Measurements from ENCODE around the gene DDIT4. TPM values are rescaled to one million over a fixed set of nuclear protein-coding genes. Genes with fewer than 3 reads are reported as not detected.

Gene DDIT4
- total and polyA plus RNA-seq, 9 of the 15 experiments (the other 6 are each of a cell fraction or from before 2014, with no cell fraction given), result 8.2 to 675 (median 159) TPM

DNA sequence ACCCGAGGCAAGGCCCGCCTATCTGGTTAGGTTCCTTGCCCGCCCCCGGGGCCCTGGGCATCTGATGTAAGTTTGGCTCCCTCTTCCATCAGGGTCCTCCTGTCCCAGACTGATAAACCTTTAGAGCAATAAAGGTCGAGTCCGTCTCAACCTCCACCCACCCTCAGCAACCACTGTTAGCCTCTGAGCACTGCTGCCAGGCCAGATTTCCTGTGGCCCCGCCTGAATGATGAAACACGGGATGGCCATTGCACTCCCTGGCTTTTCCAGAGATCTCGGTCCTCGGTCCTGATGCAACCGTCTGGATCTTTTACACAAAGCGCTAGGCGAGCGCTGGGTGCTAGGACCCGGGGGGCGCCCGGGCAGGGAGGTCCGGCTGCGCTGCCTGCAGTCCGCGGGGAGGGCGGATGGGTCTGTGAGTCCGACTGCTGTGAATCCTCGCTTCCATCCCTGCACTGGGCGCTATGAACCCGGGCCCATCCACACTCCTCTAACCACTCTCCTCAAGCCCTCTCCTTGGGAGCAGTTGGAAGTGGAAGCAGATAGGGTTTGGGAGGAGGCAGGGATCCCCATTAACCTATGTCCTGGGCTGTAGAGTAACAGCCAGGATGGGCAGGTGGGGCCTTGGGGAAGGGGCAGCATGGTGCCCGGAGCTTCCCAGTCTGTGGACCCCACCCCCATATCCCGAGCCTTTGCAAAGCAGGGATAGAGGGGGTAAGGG is 875 bp upstream of the DDIT4 start (continued):
- TF ChIP-seq, protein P1, sequence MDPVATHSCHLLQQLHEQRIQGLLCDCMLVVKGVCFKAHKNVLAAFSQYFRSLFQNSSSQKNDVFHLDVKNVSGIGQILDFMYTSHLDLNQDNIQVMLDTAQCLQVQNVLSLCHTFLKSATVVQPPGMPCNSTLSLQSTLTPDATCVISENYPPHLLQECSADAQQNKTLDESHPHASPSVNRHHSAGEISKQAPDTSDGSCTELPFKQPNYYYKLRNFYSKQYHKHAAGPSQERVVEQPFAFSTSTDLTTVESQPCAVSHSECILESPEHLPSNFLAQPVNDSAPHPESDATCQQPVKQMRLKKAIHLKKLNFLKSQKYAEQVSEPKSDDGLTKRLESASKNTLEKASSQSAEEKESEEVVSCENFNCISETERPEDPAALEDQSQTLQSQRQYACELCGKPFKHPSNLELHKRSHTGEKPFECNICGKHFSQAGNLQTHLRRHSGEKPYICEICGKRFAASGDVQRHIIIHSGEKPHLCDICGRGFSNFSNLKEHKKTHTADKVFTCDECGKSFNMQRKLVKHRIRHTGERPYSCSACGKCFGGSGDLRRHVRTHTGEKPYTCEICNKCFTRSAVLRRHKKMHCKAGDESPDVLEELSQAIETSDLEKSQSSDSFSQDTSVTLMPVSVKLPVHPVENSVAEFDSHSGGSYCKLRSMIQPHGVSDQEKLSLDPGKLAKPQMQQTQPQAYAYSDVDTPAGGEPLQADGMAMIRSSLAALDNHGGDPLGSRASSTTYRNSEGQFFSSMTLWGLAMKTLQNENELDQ (CRISPR knock-in tag; IDR thresholded peaks at IDR 0.05; ENCODE audit: borderline replicate concordance), result no peak
- TF ChIP-seq EZH2 (IDR thresholded peaks at IDR 0.05; ENCODE audit: borderline replicate concordance, low read depth, low read length), result no peak
- TF ChIP-seq, protein P2, sequence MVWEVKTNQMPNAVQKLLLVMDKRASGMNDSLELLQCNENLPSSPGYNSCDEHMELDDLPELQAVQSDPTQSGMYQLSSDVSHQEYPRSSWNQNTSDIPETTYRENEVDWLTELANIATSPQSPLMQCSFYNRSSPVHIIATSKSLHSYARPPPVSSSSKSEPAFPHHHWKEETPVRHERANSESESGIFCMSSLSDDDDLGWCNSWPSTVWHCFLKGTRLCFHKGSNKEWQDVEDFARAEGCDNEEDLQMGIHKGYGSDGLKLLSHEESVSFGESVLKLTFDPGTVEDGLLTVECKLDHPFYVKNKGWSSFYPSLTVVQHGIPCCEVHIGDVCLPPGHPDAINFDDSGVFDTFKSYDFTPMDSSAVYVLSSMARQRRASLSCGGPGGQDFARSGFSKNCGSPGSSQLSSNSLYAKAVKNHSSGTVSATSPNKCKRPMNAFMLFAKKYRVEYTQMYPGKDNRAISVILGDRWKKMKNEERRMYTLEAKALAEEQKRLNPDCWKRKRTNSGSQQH (CRISPR knock-in tag; IDR thresholded peaks at IDR 0.05), result peak; percentile 79
- no peak for TF ChIP-seq TCF7L2 (IDR thresholded peaks at IDR 0.05; ENCODE audit: low read depth, low read length)
- TF ChIP-seq ZC3H8 (IDR thresholded peaks at IDR 0.05), result no peak
- TF ChIP-seq XRCC5 (IDR thresholded peaks at IDR 0.05; ENCODE audit: low read depth, low read length), result peak; percentile 69; the same call in 1 of the 2 replicates
- TF ChIP-seq, protein P3, sequence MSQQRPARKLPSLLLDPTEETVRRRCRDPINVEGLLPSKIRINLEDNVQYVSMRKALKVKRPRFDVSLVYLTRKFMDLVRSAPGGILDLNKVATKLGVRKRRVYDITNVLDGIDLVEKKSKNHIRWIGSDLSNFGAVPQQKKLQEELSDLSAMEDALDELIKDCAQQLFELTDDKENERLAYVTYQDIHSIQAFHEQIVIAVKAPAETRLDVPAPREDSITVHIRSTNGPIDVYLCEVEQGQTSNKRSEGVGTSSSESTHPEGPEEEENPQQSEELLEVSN (IDR thresholded peaks at IDR 0.05; ENCODE audit: borderline replicate concordance in 1 of 2, extremely low read depth in 1 of 2, insufficient read depth in 1 of 2, insufficient read length in 1 of 2, low read depth in 1 of 2, low read length in 1 of 2, poor library complexity in 1 of 2, severe bottlenecking in 1 of 2), result peak; percentile 21 to 49
- no peak for TF ChIP-seq ATF1 (CRISPR knock-in tag; IDR thresholded peaks at IDR 0.05)
- TF ChIP-seq ATF1 (tag; IDR thresholded peaks at IDR 0.05), result peak; percentile 79
- TF ChIP-seq HMG20B (CRISPR knock-in tag; IDR thresholded peaks at IDR 0.05), result peak; percentile 59; the same call in 1 of the 2 replicates
- TF ChIP-seq STAT5B (CRISPR knock-in tag; IDR thresholded peaks at IDR 0.05), result no peak
- TF ChIP-seq DNMT1 (IDR thresholded peaks at IDR 0.05), result no peak
- no peak for TF ChIP-seq RNF2 (IDR thresholded peaks at IDR 0.05)
- TF ChIP-seq ETS2 (tag; IDR thresholded peaks at IDR 0.05; ENCODE audit: borderline replicate concordance, poor library complexity, severe bottlenecking), result no peak
- TF ChIP-seq ARID2 (IDR thresholded peaks at IDR 0.05), result no peak; the same call in 1 of the 2 replicates
- TF ChIP-seq HDAC2 (IDR thresholded peaks at IDR 0.05), result peak; percentile 100
- TF ChIP-seq ZC3H4 (CRISPR knock-in tag; IDR thresholded peaks at IDR 0.05; ENCODE audit: borderline replicate concordance), result no peak
- no peak for TF ChIP-seq ZSCAN29 (IDR thresholded peaks at IDR 0.05)
- TF ChIP-seq, protein P4, sequence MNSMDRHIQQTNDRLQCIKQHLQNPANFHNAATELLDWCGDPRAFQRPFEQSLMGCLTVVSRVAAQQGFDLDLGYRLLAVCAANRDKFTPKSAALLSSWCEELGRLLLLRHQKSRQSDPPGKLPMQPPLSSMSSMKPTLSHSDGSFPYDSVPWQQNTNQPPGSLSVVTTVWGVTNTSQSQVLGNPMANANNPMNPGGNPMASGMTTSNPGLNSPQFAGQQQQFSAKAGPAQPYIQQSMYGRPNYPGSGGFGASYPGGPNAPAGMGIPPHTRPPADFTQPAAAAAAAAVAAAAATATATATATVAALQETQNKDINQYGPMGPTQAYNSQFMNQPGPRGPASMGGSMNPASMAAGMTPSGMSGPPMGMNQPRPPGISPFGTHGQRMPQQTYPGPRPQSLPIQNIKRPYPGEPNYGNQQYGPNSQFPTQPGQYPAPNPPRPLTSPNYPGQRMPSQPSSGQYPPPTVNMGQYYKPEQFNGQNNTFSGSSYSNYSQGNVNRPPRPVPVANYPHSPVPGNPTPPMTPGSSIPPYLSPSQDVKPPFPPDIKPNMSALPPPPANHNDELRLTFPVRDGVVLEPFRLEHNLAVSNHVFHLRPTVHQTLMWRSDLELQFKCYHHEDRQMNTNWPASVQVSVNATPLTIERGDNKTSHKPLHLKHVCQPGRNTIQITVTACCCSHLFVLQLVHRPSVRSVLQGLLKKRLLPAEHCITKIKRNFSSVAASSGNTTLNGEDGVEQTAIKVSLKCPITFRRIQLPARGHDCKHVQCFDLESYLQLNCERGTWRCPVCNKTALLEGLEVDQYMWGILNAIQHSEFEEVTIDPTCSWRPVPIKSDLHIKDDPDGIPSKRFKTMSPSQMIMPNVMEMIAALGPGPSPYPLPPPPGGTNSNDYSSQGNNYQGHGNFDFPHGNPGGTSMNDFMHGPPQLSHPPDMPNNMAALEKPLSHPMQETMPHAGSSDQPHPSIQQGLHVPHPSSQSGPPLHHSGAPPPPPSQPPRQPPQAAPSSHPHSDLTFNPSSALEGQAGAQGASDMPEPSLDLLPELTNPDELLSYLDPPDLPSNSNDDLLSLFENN (IDR thresholded peaks at IDR 0.05; ENCODE audit: low read depth in 2 of 2, low read length in 2 of 2), result peak; percentile 22 to 91; a peak in 2 of 4 replicates
- TF ChIP-seq ZKSCAN8 (CRISPR knock-in tag; IDR thresholded peaks at IDR 0.05), result no peak; the same call in 1 of the 2 replicates
